ENCODE data around the gene SP140. TPM values are rescaled to one million over a fixed set of nuclear protein-coding genes. Genes with fewer than 3 reads are reported as not detected.
"Not testable (repeated sequence)": the region's sequence is repeated elsewhere in the genome, so short reads cannot be mapped to it uniquely, and the experiment has no call there.

Gene SP140
- total RNA-seq, 4 donors from 2014 or later = 0.47 to 2.7 (median 1.8) TPM

DNA sequence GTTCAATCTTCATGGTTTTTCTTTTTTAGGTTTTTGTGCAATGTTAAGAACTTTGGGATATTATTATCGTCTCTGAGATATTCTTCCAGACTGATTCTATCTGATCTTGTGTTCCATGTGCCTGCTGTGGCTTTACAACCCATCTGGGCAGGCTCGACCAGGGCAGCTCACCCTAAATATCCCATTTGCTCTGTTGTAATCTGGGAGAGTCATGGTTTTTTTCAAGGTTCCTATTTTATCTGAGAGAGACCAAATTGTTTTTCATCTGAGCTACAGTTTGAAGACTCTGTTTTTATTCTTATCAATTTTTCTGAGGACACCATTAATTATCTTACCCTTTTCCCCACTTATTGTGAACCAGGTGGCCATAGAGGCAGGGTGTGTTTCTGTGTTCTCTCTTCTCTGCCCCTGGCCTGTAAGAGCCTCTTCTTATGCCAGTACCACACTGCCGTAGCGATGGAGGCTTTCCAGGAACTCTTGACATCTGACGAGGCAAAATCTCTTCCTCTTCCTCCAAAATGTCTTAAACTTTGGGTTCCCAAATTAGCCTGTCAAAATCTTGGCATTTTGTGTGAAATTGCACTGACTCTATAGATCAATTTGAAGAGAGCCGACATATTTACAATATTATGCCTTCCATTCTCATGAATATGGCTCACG is 104.5 kb downstream of the SP140 start:
- no peak overlapping the region for H3K4me3 ChIP-seq
- no peaks in the 10 kb centered on the region for H3K9me3 ChIP-seq
- WGBS = 86% methylated on average over 7 of the region's 7 CpGs
- H3K36me3 ChIP-seq = no peaks in the 10 kb centered on the region
- H3K27ac ChIP-seq = no peak overlapping the region
- H3K4me1 ChIP-seq = peaks cover 9% of the 10 kb centered on the region
- no peaks in the 10 kb centered on the region for H3K27me3 ChIP-seq
- TF ChIP-seq POLR2AphosphoS5 (IDR thresholded peaks at IDR 0.05) = no peak
- TF ChIP-seq EP300 (IDR thresholded peaks at IDR 0.05) = no peak
- TF ChIP-seq POLR2A (IDR thresholded peaks at IDR 0.05) = no peak
- TF ChIP-seq CTCF (IDR thresholded peaks at IDR 0.05) = no peak
- no peak for DNase-seq (ENCODE audit: low spot score in 2 of 2)

DNA sequence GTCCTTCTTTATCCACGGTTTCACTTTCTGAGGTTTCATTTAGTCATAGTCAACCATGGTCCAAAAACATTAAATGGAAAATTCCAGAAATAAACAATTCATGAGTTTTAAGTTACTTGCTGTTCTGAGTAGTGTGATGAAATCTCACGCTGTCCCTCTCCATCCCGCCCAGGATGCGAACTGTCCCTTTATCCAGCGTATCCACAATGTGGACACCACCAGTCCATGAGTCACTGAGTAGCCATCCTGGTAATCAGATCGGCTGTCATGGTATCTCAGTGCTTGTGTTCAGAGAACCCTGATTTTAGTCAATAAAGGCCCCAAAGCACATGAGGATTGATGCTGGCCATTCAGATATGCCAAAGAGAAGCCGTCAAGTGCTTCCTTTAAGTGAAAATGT is 105.2 kb downstream of the SP140 start:
- Histone ChIP-seq H3K27ac (no peak overlapping the region), H3K4me1 (peaks cover 9% of the 10 kb centered on the region), H3K27me3 (no peaks in the 10 kb centered on the region), H3K9me3 (no peaks in the 10 kb centered on the region), H3K4me3 (no peak overlapping the region), H3K36me3 (no peaks in the 10 kb centered on the region)
- no peak for TF ChIP-seq POLR2AphosphoS5 (IDR thresholded peaks at IDR 0.05)
- no peak for TF ChIP-seq CTCF (IDR thresholded peaks at IDR 0.05)
- TF ChIP-seq EP300 (IDR thresholded peaks at IDR 0.05) = no peak
- no peak for TF ChIP-seq POLR2A (IDR thresholded peaks at IDR 0.05)
- WGBS = 86% methylated on average over 7 of the region's 7 CpGs
- no peak for DNase-seq (ENCODE audit: low spot score in 2 of 2)

GRCh38 chr2:230335461-230335863 is 109.9 kb downstream of the SP140 start:
- WGBS = 56% methylated on average over 3 of the region's 3 CpGs
- no peak for TF ChIP-seq EP300 (IDR thresholded peaks at IDR 0.05)
- no peak for TF ChIP-seq CTCF (IDR thresholded peaks at IDR 0.05)
- TF ChIP-seq POLR2AphosphoS5 (IDR thresholded peaks at IDR 0.05) = no peak
- TF ChIP-seq POLR2A (IDR thresholded peaks at IDR 0.05) = no peak
- no peak overlapping the region for H3K4me3 ChIP-seq
- H3K4me1 ChIP-seq = no peaks in the 10 kb centered on the region
- no peaks in the 10 kb centered on the region for H3K9me3 ChIP-seq
- no peaks in the 10 kb centered on the region for H3K27me3 ChIP-seq
- no peak overlapping the region for H3K27ac ChIP-seq
- no peak for DNase-seq (ENCODE audit: low spot score in 2 of 2)
- no peaks in the 10 kb centered on the region for H3K36me3 ChIP-seq

GRCh38 chr2:230335864-230336506 is 110.4 kb downstream of the SP140 start:
- DNase-seq (ENCODE audit: low spot score in 2 of 2) = no peak
- TF ChIP-seq CTCF (IDR thresholded peaks at IDR 0.05) = no peak
- TF ChIP-seq POLR2A (IDR thresholded peaks at IDR 0.05) = no peak
- TF ChIP-seq EP300 (IDR thresholded peaks at IDR 0.05) = no peak
- H3K36me3 ChIP-seq = no peaks in the 10 kb centered on the region
- H3K4me1 ChIP-seq = no peaks in the 10 kb centered on the region
- H3K9me3 ChIP-seq = no peaks in the 10 kb centered on the region
- H3K4me3 ChIP-seq = no peak overlapping the region
- 73% methylated on average over 3 of the region's 3 CpGs for WGBS
- no peak overlapping the region for H3K27ac ChIP-seq
- no peaks in the 10 kb centered on the region for H3K27me3 ChIP-seq

GRCh38 chr2:230341936-230342528 is 116.5 kb downstream of the SP140 start:
- not testable (repeated sequence) for DNase-seq (ENCODE audit: low spot score in 2 of 2)

DNA sequence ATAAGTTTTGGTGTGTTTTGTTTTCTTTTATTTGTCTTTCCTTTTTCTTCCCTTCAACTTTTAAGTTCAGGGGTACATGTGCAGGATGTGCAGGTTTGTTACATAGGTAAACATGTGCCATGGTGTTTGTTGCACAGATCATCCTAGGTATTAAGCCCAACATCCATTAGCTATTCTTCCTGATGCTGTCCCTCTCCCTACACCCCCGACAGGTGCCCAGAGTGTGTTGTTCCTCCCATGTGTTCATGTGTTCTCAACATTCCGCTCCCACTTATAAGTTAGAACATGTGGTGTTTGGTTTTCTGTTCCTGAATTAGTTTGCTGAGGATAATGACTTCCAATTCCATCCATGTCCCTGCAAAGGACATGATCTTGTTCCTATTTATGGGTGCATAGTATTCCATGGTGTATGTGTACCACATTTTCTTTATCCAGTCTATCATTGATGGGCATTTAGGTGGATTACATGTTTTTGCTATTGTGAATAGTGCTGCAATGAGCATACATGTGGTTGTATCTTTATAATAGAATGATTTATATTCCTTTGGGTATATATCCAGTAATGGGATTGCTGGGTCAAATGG is 117.6 kb downstream of the SP140 start:
- not testable (repeated sequence) for H3K27ac ChIP-seq; DNase-seq (ENCODE audit: low spot score in 2 of 2); H3K4me1 ChIP-seq; H3K4me3 ChIP-seq; H3K9me3 ChIP-seq; H3K27me3 ChIP-seq; H3K36me3 ChIP-seq
- 94% methylated on average over 2 of the region's 2 CpGs for WGBS

More at GRCh38 chr2:230341936-230342528, 116.5 kb downstream of the SP140 start:
- not testable (repeated sequence) for H3K27me3 ChIP-seq, H3K27ac ChIP-seq, H3K4me1 ChIP-seq, H3K9me3 ChIP-seq, H3K4me3 ChIP-seq, H3K36me3 ChIP-seq
- 92% methylated on average over 26 of the region's 33 CpGs for WGBS

All from suprapubic skin (tissue), 4 donors.